ENCODE results near the gene KIF23. TPM values are rescaled to one million over a fixed set of nuclear protein-coding genes. Genes with fewer than 3 reads are reported as not detected.

The KIF23 gene
- total and polyA plus RNA-seq, 2 experiments from 2014 or later = 52.9 to 103 TPM

GRCh38 chr15:69369631-69370030 is 44.5 kb upstream of the KIF23 start (continued):
- TF ChIP-seq JUNB (IDR thresholded peaks at IDR 0.05; ENCODE audit: unreplicated experiment) = no peak
- TF ChIP-seq ZNF331 (CRISPR knock-in tag; IDR thresholded peaks at IDR 0.05; ENCODE audit: low read depth) = no peak
- no peak for TF ChIP-seq STAT1 (IDR thresholded peaks at IDR 0.05; ENCODE audit: unreplicated experiment)
- TF ChIP-seq NANOG (IDR thresholded peaks at IDR 0.05; ENCODE audit: borderline replicate concordance) = no peak

GRCh38 chr15:69373406-69373805 is 40.7 kb upstream of the KIF23 start:
- Mint-ChIP-seq H3K4me1 (no peaks in the 10 kb centered on the region), H3K4me3 (no peak overlapping the region), H3K27ac (no peak overlapping the region), H3K9me3 (peaks cover 4% of the 10 kb centered on the region; the same call in 2 of the 3 replicates), H3K36me3 (ENCODE audit: low read depth) (no peaks in the 10 kb centered on the region), H3K27me3 (ENCODE audit: insufficient read depth, low read depth, poor library complexity) (no peaks in the 10 kb centered on the region)
- ATAC-seq = no peak
- Histone ChIP-seq H3K9me2 (ENCODE audit: insufficient read depth) (no peaks in the 10 kb centered on the region), H3K36me3 (ENCODE audit: insufficient read depth) (0 out of 2 replicates have a peak, but pooled peaks cover 8% of the 10 kb centered on the region), H3K27me3 (ENCODE audit: insufficient read depth) (no peaks in the 10 kb centered on the region), H3K4me1 (ENCODE audit: insufficient read depth) (no peaks in the 10 kb centered on the region), H3K79me2 (replicated peaks; ENCODE audit: insufficient read depth) (no peaks in the 10 kb centered on the region), H3K27ac (ENCODE audit: low read depth) (no peak overlapping the region), H4K20me1 (replicated peaks; ENCODE audit: insufficient read depth) (0 out of 2 replicates have a peak, but pooled peaks cover 3% of the 10 kb centered on the region), H2AFZ (no peak overlapping the region), H3K4me3 (no peak overlapping the region), H3F3A (replicated peaks; ENCODE audit: low read depth) (no peaks in the 10 kb centered on the region), H3K4me2 (no peak overlapping the region)
- no peak for TF ChIP-seq ZNF114 (CRISPR knock-in tag; IDR thresholded peaks at IDR 0.05)
- TF ChIP-seq CTCF (conservative IDR thresholded peaks at IDR 0.05; ENCODE audit: low read depth in 2 of 2) = no peak
- no peak for TF ChIP-seq ZNF331 (CRISPR knock-in tag; IDR thresholded peaks at IDR 0.05; ENCODE audit: low read depth)
- no peak for TF ChIP-seq REST (IDR thresholded peaks at IDR 0.05; ENCODE audit: unreplicated experiment)
- no peak for TF ChIP-seq STAT1 (IDR thresholded peaks at IDR 0.05; ENCODE audit: unreplicated experiment)
- no peak for TF ChIP-seq EZH2phosphoT487 (IDR thresholded peaks at IDR 0.05; ENCODE audit: unreplicated experiment)
- TF ChIP-seq CREB1 (CRISPR knock-in tag; IDR thresholded peaks at IDR 0.05; ENCODE audit: low read depth) = no peak
- TF ChIP-seq POLR2AphosphoS5 (IDR thresholded peaks at IDR 0.05; ENCODE audit: low read depth) = no peak
- no peak for DNase-seq (ENCODE audit: low spot score)

Measured in GM23338 (cell line).